H1 (cell line): Measurements from ENCODE around the gene ALDH1B1. TPM values are rescaled to one million over a fixed set of nuclear protein-coding genes. Genes with fewer than 3 reads are reported as not detected.

Experiments used
- CTCF ChIA-PET: fragments of 300-600 bp; sonication (Branson Sonifier 250); formaldehyde crosslinking; loops from one replicate; lab custom pipeline; 2021; ENCODE audit not compliant: partially characterized antibody; lab: Charles Lee
- POLR2A ChIA-PET: fragments of 300-600 bp; sonication (Branson Sonifier 250); formaldehyde crosslinking; loops from one replicate; lab custom pipeline; 2021; ENCODE audit warnings: inconsistent platforms; ENCODE audit not compliant: partially characterized antibody; lab: Charles Lee
- DNase-seq, 2 experiments: peaks; one replicate each; pipeline versions ENCODE4 v3.0.0 to v3.0.0-alpha.2; 2010 to 2022; ENCODE audit warnings: low spot score in 2 of 2, low read depth in 1 of 2, mixed read lengths in 1 of 2
- FAIRE-seq: peaks from 2 replicates; lab custom pipeline; 2011; peaks lifted over from hg19 to GRCh38; lab: Jason Lieb, UNC
- H2AFZ ChIP-seq: 2 replicates; pipeline ENCODE4 v1.8.1; 2012; ENCODE audit warnings: low read length, inconsistent platforms
- H2AK5ac ChIP-seq: 2 replicates; pipeline ENCODE4 v1.6.1; 2013; ENCODE audit warnings: low read depth, low read length
- H2BK120ac ChIP-seq: replicated peaks from 2 replicates; pipeline ENCODE3; 2013; ENCODE audit warnings: low read depth, low read length, inconsistent platforms
- H2BK12ac ChIP-seq: 2 replicates; pipeline ENCODE4 v1.6.1; 2013; ENCODE audit warnings: low read depth, low read length
- H2BK15ac ChIP-seq: 2 replicates; pipeline ENCODE4 v1.6.1; 2013; ENCODE audit warnings: low read length
- H2BK20ac ChIP-seq: 2 replicates; pipeline ENCODE4 v1.6.1; 2013; ENCODE audit warnings: low read length
- H2BK5ac ChIP-seq: 2 replicates; pipeline ENCODE4 v1.6.1; 2013; ENCODE audit warnings: low read depth, low read length
- H3K14ac ChIP-seq: 2 replicates; pipeline ENCODE4 v1.6.1; 2013; ENCODE audit warnings: inconsistent platforms; ENCODE audit not compliant: insufficient read length
- H3K18ac ChIP-seq: 2 replicates; pipeline ENCODE4 v1.6.1; 2013; ENCODE audit warnings: low read length; ENCODE audit errors: extremely low read depth
- H3K23ac ChIP-seq: 2 replicates; pipeline ENCODE4 v1.6.1; 2013; ENCODE audit warnings: inconsistent platforms; ENCODE audit not compliant: insufficient read length
- H3K23me2 ChIP-seq: 2 replicates; pipeline ENCODE4 v1.6.1; 2013; ENCODE audit warnings: low read depth, low read length
- H3K27ac ChIP-seq: 2 replicates; pipeline ENCODE4 v1.6.1; 2011; ENCODE audit warnings: low read depth, low read length, inconsistent platforms
- H3K27me3 ChIP-seq, 4 experiments: replicated peaks in 1 of 4; 1 replicate in 1 of 4; 2 replicates in 3 of 4; pipeline versions ENCODE4 v1.6.1 to v1.8.1; 2011 to 2013; ENCODE audit warnings: low read length in 3 of 4, mild to moderate bottlenecking in 3 of 4, inconsistent platforms in 2 of 4, mixed read lengths in 2 of 4, moderate library complexity in 1 of 4; ENCODE audit not compliant: control insufficient read depth in 3 of 4, insufficient read depth in 3 of 4; ENCODE audit errors: extremely low read depth in 1 of 4
- H3K36me3 ChIP-seq, 4 experiments: 2 replicates each; pipeline versions ENCODE4 v1.6.1 to v1.8.1; 2011 to 2013; ENCODE audit warnings: mild to moderate bottlenecking in 4 of 4, low read length in 3 of 4, moderate library complexity in 2 of 4, control low read depth in 1 of 4, inconsistent platforms in 1 of 4; ENCODE audit not compliant: insufficient read depth in 4 of 4, control insufficient read depth in 2 of 4
- H3K4ac ChIP-seq: replicated peaks from 2 replicates; pipeline ENCODE3; 2013; ENCODE audit warnings: low read length, low read depth, mixed read lengths, inconsistent platforms; ENCODE audit not compliant: insufficient read length
- H3K4me1 ChIP-seq, 4 experiments: replicated peaks in 1 of 4; 1 replicate in 1 of 4; 2 replicates in 3 of 4; pipeline versions ENCODE4 v1.6.1 to v1.8.1; 2011 to 2013; ENCODE audit warnings: low read length in 3 of 4, inconsistent platforms in 2 of 4, mixed read lengths in 1 of 4; ENCODE audit not compliant: insufficient read depth in 4 of 4, control insufficient read depth in 3 of 4
- H3K4me2 ChIP-seq, 2 experiments: 2 replicates each; pipeline versions ENCODE4 v1.6.1 to v1.8.1; 2011 to 2013; ENCODE audit warnings: low read depth in 2 of 2, low read length in 2 of 2, control low read depth in 1 of 2, inconsistent platforms in 1 of 2, mild to moderate bottlenecking in 1 of 2; ENCODE audit not compliant: insufficient read depth in 1 of 2
- H3K4me3 ChIP-seq, 4 experiments: fragments of 200-600, 300-600 bp in 1 of 4; sonication (generic), shearing (Covaris generic), sonication (Bioruptor Twin) in 1 of 4; 2 replicates each; pipeline versions ENCODE4 v1.5.1 to v1.8.1; 2011 to 2016; ENCODE audit warnings: low read length in 4 of 4, low read depth in 3 of 4, control low read depth in 2 of 4, inconsistent platforms in 2 of 4, mild to moderate bottlenecking in 2 of 4, mixed read lengths in 1 of 4, moderate library complexity in 1 of 4; ENCODE audit not compliant: insufficient read depth in 2 of 4; ENCODE audit errors: extremely low read depth in 1 of 4
- H3K56ac ChIP-seq: replicated peaks from 2 replicates; pipeline ENCODE3; 2013; ENCODE audit warnings: low read depth, mild to moderate bottlenecking, mixed read lengths, low read length, inconsistent platforms; ENCODE audit not compliant: insufficient read length
- H3K79me1 ChIP-seq: 2 replicates; pipeline ENCODE4 v1.6.1; 2013; ENCODE audit warnings: low read depth, low read length, control low read depth
- H3K79me2 ChIP-seq, 2 experiments: 2 replicates each; pipeline versions ENCODE4 v1.6.1 to v1.8.1; 2012 to 2013; ENCODE audit warnings: low read length in 2 of 2, mild to moderate bottlenecking in 2 of 2, inconsistent platforms in 1 of 2; ENCODE audit not compliant: insufficient read depth in 2 of 2, control insufficient read depth in 1 of 2
- H3K9ac ChIP-seq, 4 experiments: replicated peaks in 1 of 4; 1 replicate in 1 of 4; 2 replicates in 3 of 4; pipeline versions ENCODE4 v1.6.1 to v1.8.1; 2011 to 2013; ENCODE audit warnings: low read depth in 3 of 4, low read length in 3 of 4, control low read depth in 2 of 4, mild to moderate bottlenecking in 2 of 4, moderate library complexity in 2 of 4, inconsistent platforms in 1 of 4; ENCODE audit errors: extremely low read depth in 1 of 4
- H3K9me3 ChIP-seq, 2 experiments: 2 replicates each; pipeline versions ENCODE4 v1.6.1 to v1.8.1; 2012 to 2013; ENCODE audit warnings: mild to moderate bottlenecking in 2 of 2, moderate library complexity in 2 of 2, control low read depth in 1 of 2, inconsistent platforms in 1 of 2, low read depth in 1 of 2, low read length in 1 of 2, mixed read lengths in 1 of 2; ENCODE audit not compliant: insufficient read depth in 2 of 2
- H4K20me1 ChIP-seq, 2 experiments: replicated peaks in 1 of 2; 2 replicates each; pipeline versions ENCODE3 to v1.8.1; 2011 to 2013; ENCODE audit warnings: inconsistent platforms in 2 of 2, low read length in 2 of 2, mild to moderate bottlenecking in 1 of 2; ENCODE audit not compliant: insufficient read depth in 2 of 2, control insufficient read depth in 1 of 2
- H4K5ac ChIP-seq: 2 replicates; pipeline ENCODE4 v1.6.1; 2013; ENCODE audit warnings: low read length, low read depth, mixed read lengths, inconsistent platforms; ENCODE audit not compliant: insufficient read length
- H4K8ac ChIP-seq: 2 replicates; pipeline ENCODE4 v1.8.0; 2013; ENCODE audit warnings: mild to moderate bottlenecking, moderate library complexity, low read length, inconsistent platforms; ENCODE audit not compliant: insufficient read depth; ENCODE audit errors: extremely low read depth
- H4K91ac ChIP-seq: replicated peaks from 2 replicates; pipeline ENCODE3; 2013; ENCODE audit warnings: low read length, mixed read lengths, inconsistent platforms; ENCODE audit not compliant: insufficient read length
- NRF1 ChIP-seq: IDR thresholded peaks from 2 replicates; pipeline ENCODE4 v1.6.1; 2011; ENCODE audit warnings: mild to moderate bottlenecking, low read depth, low read length, improper control_type of control experiment
- WGBS, 2 experiments: shearing (Covaris generic) in 1 of 2; methylation state at CpG; one replicate each; pipeline versions ENCODE4 v1.1.6 to v1.1.7; 2013 to 2015; ENCODE audit warnings: low lambda C conversion rate in 2 of 2, mixed read lengths in 2 of 2, inconsistent platforms in 1 of 2, low coverage in 1 of 2, missing lambda C conversion rate in 1 of 2; ENCODE audit not compliant: insufficient replicate concordance in 2 of 2, insufficient coverage in 1 of 2, insufficient read length in 1 of 2; ENCODE audit errors: extremely low coverage in 1 of 2, missing lambda C conversion rate in 1 of 2; 5-methylcytosine and 5-hydroxymethylcytosine counted together
- polyA plus RNA-seq, 7 experiments: library from polyadenylated mRNA; depleted of rRNA in 3 of 7; stranded (reverse) in 5 of 7; unstranded in 2 of 7; fragments of >200 nt in 5 of 7; fragments of 200-250 nt in 2 of 7; gene quantifications; 1 replicate in 5 of 7; 2 replicates in 1 of 7; 4 replicates in 1 of 7; pipeline versions ENCODE4 v1.2.1 to v1.2.3, GENCODE V29; 2011 to 2013; ENCODE audit warnings: missing spikeins in 2 of 7, mixed read lengths in 2 of 7
- total RNA-seq: library from RNA; stranded (reverse); fragmentation: NEBNext Ultra II Directional; extraction: Animal tissue kit (Norgen Biotek cat#: 25700); gene quantifications from 2 replicates; pipeline ENCODE4 v1.2.1, GENCODE V29; 2021

ALDH1B1 gene
- total and polyA plus RNA-seq, 2 of the 8 experiments (the other 6 are each of a cell fraction or from before 2014, with no cell fraction given), result 41.6 to 78.7 TPM

GRCh38 chr9:38358390-38359296 is 33.9 kb upstream of the ALDH1B1 start:
- 81% methylated on average over 9 of the region's 9 CpGs; no CpG with 5 or more reads in 1 of the 2 experiments for whole genome bisulfite sequencing, 2 experiments
- Histone ChIP-seq H4K91ac (no peak overlapping the region), H2BK5ac (no peak overlapping the region), H3K4me2 (no peak overlapping the region), H3K4me3 (no peak overlapping the region), H2AFZ (no peak overlapping the region), H3K9me3 (no peaks in the 10 kb centered on the region), H3K36me3 (no peaks in the 10 kb centered on the region), H2BK120ac (no peak overlapping the region), H4K20me1 (no peaks in the 10 kb centered on the region), H3K27ac (no peak overlapping the region), H3K27me3 (peaks cover 0 to 14% (median 3%) of the 10 kb centered on the region in 4 experiments; a peak in 3 of 7 replicates), H2AK5ac (no peak overlapping the region), H3K23ac (no peak overlapping the region), H3K23me2 (no peaks in the 10 kb centered on the region), H3K79me2 (no peaks in the 10 kb centered on the region), H3K14ac (no peak overlapping the region), H3K18ac (no peak overlapping the region), H4K8ac (no peak overlapping the region), H4K5ac (no peak overlapping the region), H3K4me1 (peaks cover 0 to 4% (median 0%) of the 10 kb centered on the region in 4 experiments; a peak in 1 of 7 replicates), H3K79me1 (no peaks in the 10 kb centered on the region), H3K9ac (no peak overlapping the region), H2BK15ac (no peak overlapping the region), H3K4ac (no peak overlapping the region), H2BK12ac (no peak overlapping the region), H2BK20ac (no peak overlapping the region), H3K56ac (no peak overlapping the region)
- ChIA-PET POLR2A (interaction anchor here (1.5 kb wide), 1 partner anchor 34 kb away, joined by 4 read pairs; the partner anchor contains the start of gene ALDH1B1), CTCF (interaction anchor here (0.5 to 4.1 kb wide), 10 partner anchors 12 to 445 kb away, joined by 3 to 25 read pairs (median 3); no protein-coding TSS in a partner anchor)
- FAIRE-seq, result no peak
- DNase-seq, result no peak
- TF ChIP-seq NRF1, result no peak
